H1 (cell line): ENCODE measurements around the gene BGN. TPM values are rescaled to one million over a fixed set of nuclear protein-coding genes. Genes with fewer than 3 reads are reported as not detected.

Experiments
- BACH1 ChIP-seq: IDR thresholded peaks from 2 replicates; pipeline ENCODE4 v1.6.1; 2012; ENCODE audit warnings: low read length, improper control_type of control experiment
- EZH2 ChIP-seq: fragments of 200-600 bp; sonication (generic); IDR thresholded peaks from 2 replicates; pipeline ENCODE4 v1.7.1; 2012; ENCODE audit warnings: low read depth, mild to moderate bottlenecking, moderate library complexity, low read length, inconsistent platforms; ENCODE audit not compliant: severe bottlenecking
- SIRT6 ChIP-seq: IDR thresholded peaks from one replicate; pipeline ENCODE4 v1.7.1; 2012; ENCODE audit warnings: low read length, inconsistent platforms
- TAF1 ChIP-seq: IDR thresholded peaks from 2 replicates; pipeline ENCODE4 v1.6.1; 2011; ENCODE audit warnings: mild to moderate bottlenecking, low read depth, low read length
- polyA plus RNA-seq, 7 experiments: library from polyadenylated mRNA; depleted of rRNA in 3 of 7; stranded (reverse) in 5 of 7; unstranded in 2 of 7; fragments of >200 nt in 5 of 7; fragments of 200-250 nt in 2 of 7; gene quantifications; 1 replicate in 5 of 7; 2 replicates in 1 of 7; 4 replicates in 1 of 7; pipeline versions ENCODE4 v1.2.1 to v1.2.3, GENCODE V29; 2011 to 2013; ENCODE audit warnings: missing spikeins in 2 of 7, mixed read lengths in 2 of 7
- total RNA-seq: library from RNA; stranded (reverse); fragmentation: NEBNext Ultra II Directional; extraction: Animal tissue kit (Norgen Biotek cat#: 25700); gene quantifications from 2 replicates; pipeline ENCODE4 v1.2.1, GENCODE V29; 2021

The BGN gene
- total and polyA plus RNA-seq, 2 of the 8 experiments (the other 6 are each of a cell fraction or from before 2014, with no cell fraction given) = 1.8 to 2.4 TPM

- TF ChIP-seq EZH2 (no peak), BACH1 (no peak), SIRT6 (no peak), TAF1 (no peak)
Measured at GRCh38 chrX:153523269-153523668, 28.5 kb downstream of the BGN start (continued).
